ENCODE measurements around the gene DAB2IP.

The DAB2IP gene

GRCh38 chr9:121714873-121715272, 63.4 kb downstream of the DAB2IP start:
- no peak overlapping the region for H3K27ac Mint-ChIP-seq
- H3K4me1 Mint-ChIP-seq (ENCODE audit: low read depth): no peaks in the 10 kb centered on the region
- no peak overlapping the region for H3K4me3 Mint-ChIP-seq
- H3K9me3 Mint-ChIP-seq (ENCODE audit: low read depth): no peaks in the 10 kb centered on the region
- no peaks in the 10 kb centered on the region for H3K36me3 Mint-ChIP-seq
- H3K27me3 Mint-ChIP-seq: no peaks in the 10 kb centered on the region

- H3K4me1 Mint-ChIP-seq (ENCODE audit: low read depth): no peaks in the 10 kb centered on the region
- H3K27me3 Mint-ChIP-seq: no peaks in the 10 kb centered on the region
- H3K4me3 Mint-ChIP-seq: no peak overlapping the region
- H3K36me3 Mint-ChIP-seq: no peaks in the 10 kb centered on the region
- H3K9me3 Mint-ChIP-seq (ENCODE audit: low read depth): no peaks in the 10 kb centered on the region
- H3K27ac Mint-ChIP-seq: no peak overlapping the region
Measured at GRCh38 chr9:121717141-121717991, 65.9 kb downstream of the DAB2IP start.

- Mint-ChIP-seq H3K27ac (no peak overlapping the region), H3K4me1 (ENCODE audit: low read depth) (no peaks in the 10 kb centered on the region), H3K4me3 (no peak overlapping the region), H3K27me3 (no peaks in the 10 kb centered on the region), H3K36me3 (no peaks in the 10 kb centered on the region), H3K9me3 (ENCODE audit: low read depth) (no peaks in the 10 kb centered on the region)
Measured at GRCh38 chr9:121718084-121718483, 66.7 kb downstream of the DAB2IP start.

DNA sequence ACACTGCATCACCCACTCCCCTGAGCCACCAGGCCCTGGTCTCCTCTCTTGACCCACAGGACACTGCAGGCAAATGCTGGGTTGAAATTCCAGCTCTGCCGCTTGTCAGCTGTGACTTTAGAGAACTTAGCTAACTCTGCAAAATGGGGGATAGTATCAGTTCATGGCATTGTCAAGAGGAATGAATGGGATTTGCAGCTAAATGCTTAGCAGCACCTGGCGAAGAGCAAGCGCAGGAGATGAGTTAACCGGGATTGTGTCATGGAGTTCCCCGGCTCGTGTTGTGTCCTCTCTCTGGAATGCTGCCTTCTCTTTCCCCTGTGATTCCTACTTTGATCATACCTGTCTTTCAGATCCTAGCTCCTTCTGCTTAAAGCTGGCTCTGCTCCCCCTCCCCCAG, 67.1 kb downstream of the DAB2IP start:
- no peak overlapping the region for H3K27ac Mint-ChIP-seq
- no peaks in the 10 kb centered on the region for H3K36me3 Mint-ChIP-seq
- no peaks in the 10 kb centered on the region for H3K27me3 Mint-ChIP-seq

GRCh38 chr9:121720311-121721057, 69.0 kb downstream of the DAB2IP start:
- H3K4me3 Mint-ChIP-seq: no peak overlapping the region
- no peaks in the 10 kb centered on the region for H3K36me3 Mint-ChIP-seq
- no peaks in the 10 kb centered on the region for H3K27me3 Mint-ChIP-seq
- H3K9me3 Mint-ChIP-seq (ENCODE audit: low read depth): no peaks in the 10 kb centered on the region
- H3K4me1 Mint-ChIP-seq (ENCODE audit: low read depth): no peaks in the 10 kb centered on the region
- H3K27ac Mint-ChIP-seq: no peak overlapping the region

More for the DNA sequence above, 67.1 kb downstream of the DAB2IP start:
- Mint-ChIP-seq H3K4me1 (ENCODE audit: low read depth) (no peaks in the 10 kb centered on the region), H3K9me3 (ENCODE audit: low read depth) (no peaks in the 10 kb centered on the region), H3K4me3 (no peak overlapping the region)

GRCh38 chr9:121721058-121721350, 69.6 kb downstream of the DAB2IP start:
- no peak overlapping the region for H3K27ac Mint-ChIP-seq
- H3K4me3 Mint-ChIP-seq: no peak overlapping the region
- no peaks in the 10 kb centered on the region for H3K27me3 Mint-ChIP-seq
- no peaks in the 10 kb centered on the region for H3K4me1 Mint-ChIP-seq (ENCODE audit: low read depth)
- no peaks in the 10 kb centered on the region for H3K36me3 Mint-ChIP-seq
- H3K9me3 Mint-ChIP-seq (ENCODE audit: low read depth): no peaks in the 10 kb centered on the region

DNA sequence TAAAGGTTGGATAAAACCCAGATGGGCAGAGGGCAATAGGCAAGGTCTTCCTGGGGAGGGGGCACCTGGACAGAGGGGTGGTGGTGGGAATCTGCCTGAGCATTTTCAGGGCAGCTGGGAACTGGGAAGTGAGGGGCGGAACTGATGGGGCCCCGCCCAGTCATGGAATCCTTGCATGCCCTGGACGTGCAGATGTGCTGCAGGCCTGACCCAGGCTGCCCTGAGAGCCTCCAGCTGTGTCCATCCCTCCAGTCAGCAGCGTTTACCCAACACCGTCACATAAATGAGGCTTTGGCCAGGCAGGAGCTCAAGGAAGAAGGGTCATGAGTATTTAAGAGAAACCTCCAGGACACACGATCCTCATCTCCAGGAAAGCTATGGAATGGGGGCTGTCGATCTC, 70.3 kb downstream of the DAB2IP start:
- Mint-ChIP-seq H3K27ac (no peak overlapping the region), H3K36me3 (no peaks in the 10 kb centered on the region), H3K4me3 (no peak overlapping the region), H3K4me1 (ENCODE audit: low read depth) (no peaks in the 10 kb centered on the region), H3K27me3 (no peaks in the 10 kb centered on the region), H3K9me3 (ENCODE audit: low read depth) (no peaks in the 10 kb centered on the region)

- Mint-ChIP-seq H3K27me3 (no peaks in the 10 kb centered on the region), H3K4me3 (no peak overlapping the region), H3K27ac (no peak overlapping the region), H3K36me3 (no peaks in the 10 kb centered on the region), H3K9me3 (ENCODE audit: low read depth) (no peaks in the 10 kb centered on the region), H3K4me1 (ENCODE audit: low read depth) (no peaks in the 10 kb centered on the region)
Measured at GRCh38 chr9:121725008-121725775, 73.8 kb downstream of the DAB2IP start.

DNA sequence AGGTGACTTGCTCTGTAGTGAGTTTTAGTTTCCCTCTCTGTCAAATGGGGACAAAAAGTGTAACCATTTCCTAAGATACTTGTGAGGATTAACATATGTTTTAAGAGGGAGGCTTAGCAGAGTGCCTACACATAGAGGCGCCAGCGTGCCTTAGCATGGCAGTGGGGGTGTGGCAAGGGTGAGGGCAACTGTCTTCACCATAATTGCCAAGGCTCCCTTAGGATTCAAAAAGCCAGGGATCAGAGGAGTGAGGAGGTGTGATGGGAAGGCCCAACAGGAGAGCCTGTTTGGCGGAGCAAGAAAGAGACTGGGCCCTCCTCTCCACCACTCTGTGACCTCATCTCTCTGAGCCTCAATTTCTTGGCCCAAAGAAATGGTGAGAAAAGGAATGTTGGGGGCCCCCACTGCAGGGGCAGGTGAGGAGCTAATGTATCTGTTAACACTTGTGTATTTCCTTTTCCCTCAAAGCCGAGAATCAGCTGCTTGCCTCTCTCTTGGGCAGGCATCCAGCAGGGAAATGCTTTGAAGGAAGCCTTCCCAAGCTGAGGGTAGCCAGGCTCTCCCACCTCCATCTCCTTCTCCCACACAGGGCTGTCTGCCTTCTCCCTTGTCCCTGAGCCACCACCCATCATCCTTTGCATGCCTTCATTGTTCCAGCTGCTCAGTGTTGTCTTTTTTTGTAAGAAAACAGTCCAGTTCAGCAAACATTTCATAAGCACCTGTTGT, 76.0 kb downstream of the DAB2IP start:
- Mint-ChIP-seq H3K4me1 (ENCODE audit: low read depth) (peaks cover 3% of the 10 kb centered on the region), H3K4me3 (no peak overlapping the region), H3K27ac (no peak overlapping the region), H3K27me3 (no peaks in the 10 kb centered on the region), H3K9me3 (ENCODE audit: low read depth) (no peaks in the 10 kb centered on the region), H3K36me3 (no peaks in the 10 kb centered on the region)

- H3K27me3 Mint-ChIP-seq: peaks cover 2% of the 10 kb centered on the region
- no peak overlapping the region for H3K4me3 Mint-ChIP-seq
- peaks cover 3% of the 10 kb centered on the region for H3K4me1 Mint-ChIP-seq (ENCODE audit: low read depth)
- H3K27ac Mint-ChIP-seq: no peak overlapping the region
- H3K36me3 Mint-ChIP-seq: no peaks in the 10 kb centered on the region
- no peaks in the 10 kb centered on the region for H3K9me3 Mint-ChIP-seq (ENCODE audit: low read depth)
Measured at GRCh38 chr9:121728916-121729315, 77.5 kb downstream of the DAB2IP start.

DNA sequence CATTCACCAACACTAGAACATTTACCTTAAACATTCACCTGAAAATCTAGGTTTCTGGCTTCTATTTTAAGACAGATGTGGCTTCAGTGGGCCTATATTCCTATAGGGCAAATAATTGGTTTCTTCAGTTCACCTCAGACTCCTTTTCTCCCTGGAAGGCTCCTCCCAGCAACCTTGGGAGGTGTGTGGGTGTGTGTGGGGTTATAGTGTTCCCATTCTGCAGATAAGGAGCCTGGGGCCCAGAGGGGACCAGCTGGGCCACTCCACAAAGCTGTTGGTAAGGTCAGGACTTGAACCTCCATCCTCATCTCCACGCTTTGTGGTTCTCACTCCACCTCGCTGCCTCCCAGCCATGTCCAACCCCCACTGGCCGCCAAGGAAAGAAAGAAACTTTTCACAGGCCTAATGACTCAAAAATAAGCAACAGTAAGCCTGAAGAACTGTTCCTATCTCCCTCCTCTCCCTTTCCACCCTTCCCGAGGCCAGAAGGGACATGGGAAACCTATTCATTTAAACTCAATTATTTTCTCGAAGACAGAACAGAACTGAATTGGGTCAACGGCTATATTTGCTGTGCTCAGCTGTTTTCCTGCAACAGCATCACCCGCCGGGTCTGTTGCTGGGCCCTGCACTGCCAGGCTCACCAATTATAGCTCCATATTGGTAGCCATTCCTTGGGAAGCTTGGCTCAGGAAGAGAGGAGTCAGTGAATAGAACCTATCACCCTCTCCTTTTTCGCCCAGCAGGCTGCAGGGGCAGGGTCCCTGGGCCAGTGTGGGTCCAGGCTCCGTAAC, 78.5 kb downstream of the DAB2IP start:
- Mint-ChIP-seq H3K27me3 (peaks cover 5% of the 10 kb centered on the region), H3K9me3 (ENCODE audit: low read depth) (no peaks in the 10 kb centered on the region), H3K4me3 (no peak overlapping the region)

DNA sequence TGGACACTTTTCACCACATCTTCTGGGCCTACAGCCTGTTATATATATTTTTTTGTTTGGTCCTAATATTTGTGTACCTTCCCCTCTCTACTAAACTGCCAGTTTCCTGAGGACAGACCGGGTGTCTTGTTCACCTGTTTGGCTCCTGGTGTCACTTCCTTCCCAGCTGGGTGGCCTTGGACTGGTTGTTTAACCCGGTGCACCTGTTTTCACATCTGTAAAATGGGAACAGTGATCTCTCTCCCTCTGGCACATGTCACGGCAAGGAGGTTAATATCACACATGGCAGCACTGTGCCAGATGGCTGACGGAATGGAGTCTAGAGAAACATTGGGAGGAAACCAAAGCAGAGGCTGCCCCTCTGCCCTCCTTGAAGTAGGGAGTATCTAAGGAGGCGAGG, 79.7 kb downstream of the DAB2IP start:
- Mint-ChIP-seq H3K9me3 (ENCODE audit: low read depth) (no peaks in the 10 kb centered on the region), H3K4me3 (no peak overlapping the region), H3K27me3 (peaks cover 9% of the 10 kb centered on the region), H3K36me3 (no peaks in the 10 kb centered on the region), H3K27ac (no peak overlapping the region), H3K4me1 (ENCODE audit: low read depth) (peaks cover 5% of the 10 kb centered on the region)

More for the DNA sequence above, 78.5 kb downstream of the DAB2IP start:
- Mint-ChIP-seq H3K27ac (no peak overlapping the region), H3K4me1 (ENCODE audit: low read depth) (peaks cover 3% of the 10 kb centered on the region), H3K36me3 (no peaks in the 10 kb centered on the region)

DNA sequence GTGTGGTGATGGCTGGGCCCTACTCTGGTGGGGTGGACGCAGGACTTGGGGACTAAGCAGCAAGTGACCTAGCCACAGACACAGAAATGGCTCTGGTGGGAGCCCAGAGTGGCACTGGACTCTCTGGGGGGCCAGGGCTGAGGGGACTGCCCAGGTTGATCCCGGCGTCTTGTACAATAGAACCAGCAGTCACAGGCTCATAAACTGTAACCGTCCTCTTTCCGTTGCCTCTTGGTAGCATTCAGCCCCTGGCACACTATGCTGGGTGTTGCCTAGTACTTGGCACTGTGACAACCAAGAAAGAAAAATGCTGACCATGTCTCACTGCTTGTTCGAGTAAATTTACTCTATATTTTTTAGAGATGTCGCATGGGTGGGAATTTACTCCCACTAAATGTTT, 80.5 kb downstream of the DAB2IP start:
- H3K36me3 Mint-ChIP-seq: no peaks in the 10 kb centered on the region
- H3K4me1 Mint-ChIP-seq (ENCODE audit: low read depth): peaks cover 9% of the 10 kb centered on the region
- H3K27ac Mint-ChIP-seq: no peak overlapping the region
- no peaks in the 10 kb centered on the region for H3K9me3 Mint-ChIP-seq (ENCODE audit: low read depth)
- no peak overlapping the region for H3K4me3 Mint-ChIP-seq
- peaks cover 11% of the 10 kb centered on the region for H3K27me3 Mint-ChIP-seq

GRCh38 chr9:121732389-121732788, 81.0 kb downstream of the DAB2IP start:
- Mint-ChIP-seq H3K27me3 (peaks cover 11% of the 10 kb centered on the region), H3K27ac (no peak overlapping the region), H3K4me1 (ENCODE audit: low read depth) (peaks cover 9% of the 10 kb centered on the region), H3K9me3 (ENCODE audit: low read depth) (no peaks in the 10 kb centered on the region), H3K36me3 (no peaks in the 10 kb centered on the region), H3K4me3 (no peak overlapping the region)
